HuH-7 (cell line): ENCODE results near the gene DOCK3.

Source experiments
- DNase-seq: peaks from one replicate; pipeline ENCODE4 v3.0.0; 2011; ENCODE audit warnings: low spot score

Gene DOCK3

DNA sequence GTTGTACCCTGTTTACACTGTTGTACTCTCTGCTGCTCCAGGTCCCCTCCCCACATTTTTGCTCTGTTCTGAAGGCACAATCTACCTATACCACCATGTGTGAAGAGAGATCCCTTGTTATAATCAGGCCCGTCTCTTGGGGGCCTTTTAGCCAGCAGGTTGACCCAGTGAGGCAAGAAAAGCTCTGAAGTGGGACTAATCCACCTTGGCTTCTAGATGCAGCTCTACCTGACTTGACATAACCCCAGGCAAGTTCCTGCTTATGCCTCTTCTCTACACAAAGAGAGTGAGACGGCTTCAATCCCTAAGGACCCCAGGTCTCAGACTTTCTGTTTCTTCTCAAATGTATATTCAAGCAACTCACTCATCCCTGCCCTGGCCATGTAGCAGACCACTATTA, 653.5 kb downstream of the DOCK3 start:
- no peak for DNase-seq

DNA sequence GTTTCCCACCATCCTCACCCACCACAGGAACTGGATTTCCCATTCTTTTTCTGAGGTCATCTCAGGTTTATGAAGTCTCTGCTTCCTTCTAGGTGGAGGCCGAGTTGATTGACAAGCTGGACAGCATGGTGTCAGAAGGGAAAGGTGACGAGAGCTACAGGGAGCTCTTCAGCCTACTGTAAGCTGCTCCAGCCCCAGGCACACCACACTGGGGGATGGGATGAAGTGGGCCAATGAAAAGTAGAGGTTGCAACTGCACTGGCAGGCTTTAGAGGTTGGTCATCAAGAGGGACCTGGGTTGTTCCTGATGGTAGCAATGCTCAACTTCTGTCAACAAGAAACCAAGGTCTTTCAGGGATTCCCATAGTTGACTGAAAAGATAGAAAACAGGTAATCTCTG, 655.3 kb downstream of the DOCK3 start:
- DNase-seq = no peak

DNA sequence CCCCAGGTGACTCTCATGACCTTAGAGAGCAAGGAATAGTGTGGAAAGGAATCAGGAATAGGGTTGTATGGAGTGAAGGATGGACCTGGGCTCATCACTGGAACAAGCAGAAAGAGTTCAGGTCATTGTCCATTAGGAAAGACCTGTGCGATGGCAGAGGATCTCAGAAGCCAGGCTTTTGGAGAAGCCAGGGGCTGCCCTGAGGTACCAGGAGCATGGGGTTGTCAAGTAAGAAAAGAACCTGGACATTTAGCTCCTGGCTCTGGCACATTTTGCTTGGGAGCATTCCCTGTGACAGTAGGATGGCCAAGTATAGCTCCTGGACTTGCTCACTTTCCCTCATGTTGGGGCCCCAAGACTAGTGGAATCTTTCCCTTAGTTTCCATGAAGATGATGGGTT, 657.4 kb downstream of the DOCK3 start:
- DNase-seq = no peak

GRCh38 chr3:51333021-51333420, 658.3 kb downstream of the DOCK3 start:
- no peak for DNase-seq

- no peak for DNase-seq
Observed at GRCh38 chr3:51336261-51336660, 661.5 kb downstream of the DOCK3 start.

GRCh38 chr3:51337666-51338065, 662.9 kb downstream of the DOCK3 start:
- DNase-seq = no peak

DNA sequence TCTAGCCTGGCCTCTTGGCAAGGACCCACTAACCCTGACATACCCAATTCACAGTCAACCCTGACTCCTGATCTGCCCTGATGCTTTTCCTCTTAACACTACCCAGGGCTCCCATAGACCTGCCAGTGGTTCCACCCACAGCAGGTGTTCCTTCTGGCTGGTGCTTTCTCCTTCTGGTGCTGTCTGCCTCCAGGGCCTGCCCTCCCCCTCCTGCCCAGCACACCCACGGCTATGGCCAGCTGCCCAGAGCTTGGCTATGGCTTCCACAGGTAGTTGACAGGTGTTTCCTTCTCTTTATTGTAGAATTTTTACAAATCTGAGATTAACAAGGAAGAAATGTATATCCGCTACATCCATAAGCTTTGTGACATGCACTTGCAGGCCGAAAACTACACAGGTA, 663.9 kb downstream of the DOCK3 start:
- DNase-seq = no peak

GRCh38 chr3:51340013-51340829, 665.5 kb downstream of the DOCK3 start:
- no peak for DNase-seq

- no peak for DNase-seq
Observed at GRCh38 chr3:51340989-51341636, 666.4 kb downstream of the DOCK3 start.

- no peak for DNase-seq
Observed at GRCh38 chr3:51343918-51344687, 669.4 kb downstream of the DOCK3 start.

DNA sequence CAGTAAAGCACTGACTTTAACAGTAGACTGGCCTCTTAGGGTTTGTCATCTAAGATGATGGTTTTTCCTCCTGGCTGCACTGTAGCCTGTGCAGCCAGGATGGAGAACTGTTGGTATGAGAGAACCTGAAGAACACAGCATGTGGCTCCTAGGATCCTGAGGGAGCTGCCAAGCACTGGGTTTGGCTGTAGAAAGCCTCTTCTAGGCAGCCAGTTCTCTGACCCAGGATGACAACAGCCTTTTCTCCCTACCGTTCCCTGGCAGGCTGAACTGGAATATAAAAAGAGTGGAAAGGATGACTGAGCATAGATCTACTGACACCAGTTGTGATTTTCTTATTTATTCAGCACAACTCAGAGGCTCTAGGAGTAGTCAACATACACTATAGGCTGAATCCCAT, 676.0 kb downstream of the DOCK3 start:
- no peak for DNase-seq

GRCh38 chr3:51353131-51353530, 678.4 kb downstream of the DOCK3 start:
- DNase-seq = no peak

DNA sequence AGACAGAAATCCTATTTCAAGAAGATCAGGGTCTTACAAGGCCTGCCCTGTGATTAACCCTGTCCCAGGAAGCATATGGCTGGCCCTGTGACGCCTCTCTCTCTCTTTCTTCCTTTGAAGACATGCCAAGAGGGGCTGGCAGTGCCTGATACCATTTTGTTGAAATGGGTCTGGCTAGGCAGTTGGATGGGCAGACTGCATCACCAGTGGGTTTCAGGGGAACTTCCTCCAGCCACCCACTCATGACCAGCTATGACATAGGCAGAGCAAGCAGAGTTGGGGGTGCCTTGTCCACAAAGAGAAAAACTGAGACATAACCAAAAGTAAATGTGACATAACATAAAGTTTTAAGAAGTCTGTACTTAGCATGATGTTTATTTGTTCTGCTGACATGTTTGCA, 679.0 kb downstream of the DOCK3 start:
- no peak for DNase-seq

- DNase-seq = no peak
Observed at GRCh38 chr3:51354172-51354571, 679.4 kb downstream of the DOCK3 start.

DNA sequence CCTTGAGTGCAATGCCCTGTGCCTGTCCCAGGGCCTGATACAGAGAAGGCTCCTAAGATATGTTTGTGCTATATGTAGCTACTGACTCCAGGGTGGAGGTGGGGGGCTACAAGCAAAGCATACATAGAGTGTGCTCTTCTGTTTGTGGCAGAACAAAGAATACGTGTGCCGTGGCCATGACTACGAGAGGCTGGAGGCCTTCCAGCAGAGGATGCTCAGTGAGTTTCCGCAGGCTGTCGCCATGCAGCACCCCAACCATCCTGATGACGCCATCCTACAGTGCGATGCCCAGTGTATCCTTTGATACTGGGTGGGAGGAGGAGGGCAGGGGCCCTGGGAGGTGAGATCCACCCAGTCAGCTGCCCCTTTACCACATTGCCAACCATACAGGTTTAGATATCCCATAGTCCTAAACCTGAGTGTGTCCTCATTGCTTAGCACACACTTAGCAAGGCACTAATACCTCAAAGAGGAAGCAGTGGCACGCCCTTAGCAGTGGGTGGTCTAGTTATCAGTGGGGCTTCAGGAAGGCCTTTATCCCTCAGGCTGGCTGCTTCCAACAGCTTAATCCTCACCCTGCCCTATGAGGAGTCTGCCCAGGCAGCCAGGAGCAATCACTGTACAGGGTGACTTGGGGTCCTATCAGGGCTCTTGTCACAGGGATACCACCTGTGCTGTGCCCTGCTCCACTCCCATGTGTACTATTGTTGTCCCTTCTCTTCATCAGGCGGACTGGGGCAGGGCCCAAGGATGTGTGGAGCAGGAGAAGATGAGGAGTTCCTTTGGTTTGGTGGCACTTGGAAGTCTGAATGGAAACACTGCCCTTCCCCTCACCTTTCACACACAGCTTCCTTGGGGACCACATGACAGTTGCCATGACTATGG, 680.2 kb downstream of the DOCK3 start:
- no peak for DNase-seq

DNA sequence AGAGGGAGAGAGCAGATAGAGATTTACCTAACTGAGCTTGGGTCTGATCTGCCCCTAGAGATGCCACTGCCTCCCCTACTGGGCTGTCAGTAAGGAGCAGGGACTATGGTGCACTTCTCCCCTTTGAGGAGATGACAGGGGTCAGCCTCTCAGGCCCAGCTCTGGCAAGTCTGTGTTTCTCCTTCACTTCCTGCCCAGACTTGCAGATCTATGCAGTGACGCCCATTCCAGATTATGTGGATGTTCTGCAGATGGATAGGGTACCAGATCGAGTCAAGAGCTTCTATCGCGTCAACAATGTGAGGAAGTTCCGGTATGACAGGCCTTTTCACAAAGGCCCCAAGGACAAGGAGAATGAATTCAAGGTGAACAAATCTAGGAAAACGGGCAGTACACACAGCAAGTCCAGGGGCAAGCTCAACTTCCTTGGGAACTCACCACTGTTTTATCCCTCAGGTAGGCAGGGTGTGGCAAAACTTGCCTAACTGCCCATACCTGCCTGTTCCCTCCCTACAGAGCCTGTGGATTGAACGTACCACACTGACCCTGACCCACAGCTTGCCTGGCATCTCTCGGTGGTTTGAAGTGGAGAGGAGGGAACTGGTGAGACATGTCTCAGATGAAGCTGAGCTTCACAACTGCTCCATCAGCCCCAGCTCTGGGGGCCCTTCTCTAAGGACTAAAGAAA, 681.3 kb downstream of the DOCK3 start:
- no peak for DNase-seq

- DNase-seq = no peak
Observed at GRCh38 chr3:51357856-51358255, 683.1 kb downstream of the DOCK3 start.

- DNase-seq = no peak
Observed at GRCh38 chr3:51358981-51359380, 684.3 kb downstream of the DOCK3 start.

DNA sequence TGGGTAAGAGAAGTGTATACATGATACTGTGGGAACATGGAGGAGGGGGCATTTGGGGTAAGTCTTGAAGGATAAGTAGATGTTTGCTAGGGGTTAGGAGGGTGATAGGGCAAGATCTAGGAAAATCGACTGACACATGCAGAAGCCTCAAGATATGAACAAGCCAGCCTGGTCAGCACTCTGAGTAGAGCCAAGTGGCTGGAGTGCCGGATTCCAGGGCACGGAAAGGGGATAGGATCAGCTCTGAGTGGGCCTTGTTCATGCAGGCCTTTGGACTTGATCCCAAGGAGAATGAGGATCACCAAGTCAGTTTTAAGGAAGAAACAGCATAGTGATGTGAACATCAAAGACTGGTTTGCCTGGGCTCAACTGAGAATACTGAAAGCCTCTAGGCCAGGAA, 686.1 kb downstream of the DOCK3 start:
- no peak for DNase-seq

DNA sequence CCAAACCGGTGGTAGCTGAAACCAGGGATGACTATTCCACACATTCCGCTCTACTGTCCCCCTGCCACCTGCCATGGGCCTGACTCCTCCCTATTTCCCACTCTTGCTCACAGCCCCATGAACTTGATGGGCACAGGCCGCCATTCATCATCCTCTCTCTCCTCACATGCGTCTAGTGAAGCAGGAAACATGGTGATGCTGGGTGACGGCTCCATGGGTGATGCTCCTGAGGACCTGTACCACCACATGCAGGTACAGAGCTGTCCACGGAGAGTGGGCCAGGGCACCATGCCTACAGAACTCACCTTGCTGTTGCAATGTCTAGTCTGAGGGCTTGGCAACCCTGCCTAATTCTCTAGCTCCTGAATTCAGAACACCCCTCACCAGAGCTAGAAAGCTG, 687.0 kb downstream of the DOCK3 start:
- no peak for DNase-seq

GRCh38 chr3:51362476-51362875, 687.7 kb downstream of the DOCK3 start:
- no peak for DNase-seq
